AG04450 (cell line): ENCODE measurements around the gene PGS1. TPM values are rescaled to one million over a fixed set of nuclear protein-coding genes. Genes with fewer than 3 reads are reported as not detected.

Source experiments
- CTCF ChIA-PET: fragments of 300-600, 350-600 bp; formaldehyde crosslinking; extraction: SDS; loops from one replicate; lab custom pipeline; 2022; ENCODE audit warnings: antibody characterized with exemption, inconsistent platforms; lab: Charles Lee
- POLR2A ChIA-PET: fragments of 350-600 bp; formaldehyde crosslinking; extraction: SDS; loops from one replicate; lab custom pipeline; 2021; ENCODE audit warnings: antibody characterized with exemption, inconsistent platforms; lab: Yijun Ruan, JAX
- DNase-seq: peaks from one replicate; pipeline ENCODE4 v3.0.0-alpha.2; 2011; ENCODE audit warnings: low read depth, low spot score
- H3K27ac ChIP-seq: one replicate; pipeline ENCODE4 v1.5.1; 2012; ENCODE audit warnings: low read depth, low read length, control low read depth
- H3K27me3 ChIP-seq: one replicate; pipeline ENCODE4 v1.6.0; 2012; ENCODE audit warnings: low read length; ENCODE audit not compliant: control insufficient read depth, insufficient read depth
- H3K4me3 ChIP-seq: 2 replicates; pipeline ENCODE4 v1.5.1; 2011; ENCODE audit warnings: mild to moderate bottlenecking, low read depth, low read length, control low read depth
- H3K9me3 ChIP-seq: 2 replicates; pipeline ENCODE4 v1.5.1; 2012; ENCODE audit warnings: low read length; ENCODE audit not compliant: control insufficient read depth, insufficient read depth
- polyA plus RNA-seq: library from polyadenylated mRNA; depleted of rRNA; stranded (reverse); fragments of >200 nt; gene quantifications from 2 replicates; pipeline ENCODE4 v1.2.3, GENCODE V29; 2011
- TF ChIP-seq, protein P1 (sequence below): IDR thresholded peaks from 2 replicates; pipeline ENCODE4 v1.5.1; 2011; ENCODE audit warnings: low read depth, low read length, control low read depth, inconsistent platforms

PGS1 gene
- polyA plus RNA-seq, 1 experiment, result 31.0 TPM

DNA sequence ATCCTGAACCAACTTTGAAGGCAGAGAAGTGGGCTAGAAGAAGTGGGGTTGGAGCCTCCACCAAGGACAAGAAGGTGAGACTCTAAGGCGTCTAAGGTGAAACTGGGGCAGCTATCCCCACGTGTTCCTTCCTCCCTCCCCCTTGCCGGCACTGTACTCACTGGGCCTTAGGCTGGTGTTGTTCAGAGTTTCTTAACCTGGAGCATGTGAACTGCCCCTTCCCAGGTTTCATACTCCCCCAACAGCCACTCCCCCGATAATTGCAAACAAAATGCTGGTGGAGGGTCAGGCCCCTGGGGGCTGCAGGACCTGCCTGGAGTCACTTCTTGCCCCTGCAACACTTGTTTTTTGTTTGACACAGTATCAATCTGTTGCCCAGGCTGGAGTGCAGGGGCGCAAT lies 11.3 kb upstream of the PGS1 start:
- no peak for DNase-seq
- H3K4me3 ChIP-seq, result no peak overlapping the region
- TF ChIP-seq, protein P1, sequence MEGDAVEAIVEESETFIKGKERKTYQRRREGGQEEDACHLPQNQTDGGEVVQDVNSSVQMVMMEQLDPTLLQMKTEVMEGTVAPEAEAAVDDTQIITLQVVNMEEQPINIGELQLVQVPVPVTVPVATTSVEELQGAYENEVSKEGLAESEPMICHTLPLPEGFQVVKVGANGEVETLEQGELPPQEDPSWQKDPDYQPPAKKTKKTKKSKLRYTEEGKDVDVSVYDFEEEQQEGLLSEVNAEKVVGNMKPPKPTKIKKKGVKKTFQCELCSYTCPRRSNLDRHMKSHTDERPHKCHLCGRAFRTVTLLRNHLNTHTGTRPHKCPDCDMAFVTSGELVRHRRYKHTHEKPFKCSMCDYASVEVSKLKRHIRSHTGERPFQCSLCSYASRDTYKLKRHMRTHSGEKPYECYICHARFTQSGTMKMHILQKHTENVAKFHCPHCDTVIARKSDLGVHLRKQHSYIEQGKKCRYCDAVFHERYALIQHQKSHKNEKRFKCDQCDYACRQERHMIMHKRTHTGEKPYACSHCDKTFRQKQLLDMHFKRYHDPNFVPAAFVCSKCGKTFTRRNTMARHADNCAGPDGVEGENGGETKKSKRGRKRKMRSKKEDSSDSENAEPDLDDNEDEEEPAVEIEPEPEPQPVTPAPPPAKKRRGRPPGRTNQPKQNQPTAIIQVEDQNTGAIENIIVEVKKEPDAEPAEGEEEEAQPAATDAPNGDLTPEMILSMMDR, result no peak
- H3K9me3 ChIP-seq, result no peaks in the 10 kb centered on the region
- H3K27ac ChIP-seq, result no peak overlapping the region
- POLR2A ChIA-PET, result interaction anchor here (1.9 kb wide), 1 partner anchor 9 kb away, joined by 7 read pairs; no protein-coding TSS in a partner anchor
- no peaks in the 10 kb centered on the region for H3K27me3 ChIP-seq
- CTCF ChIA-PET, result interaction anchor here (0.6 to 1.0 kb wide), 2 partner anchors 55 to 354 kb away, joined by 3 read pairs; no protein-coding TSS in a partner anchor

DNA sequence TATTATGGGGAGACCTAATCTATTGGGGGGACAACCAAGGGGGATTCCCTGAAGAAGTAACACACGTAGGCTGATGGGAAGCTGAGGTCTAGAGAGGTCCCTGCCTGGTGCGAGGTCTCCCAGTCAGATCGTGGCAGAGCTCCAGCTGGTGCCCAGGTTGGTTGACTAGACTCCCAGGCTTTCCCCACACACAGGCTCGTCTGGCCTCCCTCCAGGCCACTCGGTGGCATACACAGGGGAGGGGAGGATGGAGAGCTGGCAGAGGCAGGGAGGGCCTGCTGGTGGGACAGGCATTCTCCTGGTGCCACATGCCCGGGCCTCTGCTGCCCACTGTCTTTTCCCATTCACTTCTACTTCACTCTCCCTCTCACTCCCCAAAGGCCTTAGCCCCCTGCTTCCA lies 10.1 kb upstream of the PGS1 start:
- Histone ChIP-seq H3K9me3 (no peaks in the 10 kb centered on the region), H3K4me3 (no peak overlapping the region), H3K27me3 (no peaks in the 10 kb centered on the region), H3K27ac (no peak overlapping the region)
- ChIA-PET POLR2A (no interaction called here), CTCF (interaction anchor here (0.9 to 2.5 kb wide), 4 partner anchors 7 to 54 kb away, joined by 3 to 22 read pairs (median 3); no protein-coding TSS in a partner anchor)
- TF ChIP-seq, protein P1, result no peak
- no peak for DNase-seq

DNA sequence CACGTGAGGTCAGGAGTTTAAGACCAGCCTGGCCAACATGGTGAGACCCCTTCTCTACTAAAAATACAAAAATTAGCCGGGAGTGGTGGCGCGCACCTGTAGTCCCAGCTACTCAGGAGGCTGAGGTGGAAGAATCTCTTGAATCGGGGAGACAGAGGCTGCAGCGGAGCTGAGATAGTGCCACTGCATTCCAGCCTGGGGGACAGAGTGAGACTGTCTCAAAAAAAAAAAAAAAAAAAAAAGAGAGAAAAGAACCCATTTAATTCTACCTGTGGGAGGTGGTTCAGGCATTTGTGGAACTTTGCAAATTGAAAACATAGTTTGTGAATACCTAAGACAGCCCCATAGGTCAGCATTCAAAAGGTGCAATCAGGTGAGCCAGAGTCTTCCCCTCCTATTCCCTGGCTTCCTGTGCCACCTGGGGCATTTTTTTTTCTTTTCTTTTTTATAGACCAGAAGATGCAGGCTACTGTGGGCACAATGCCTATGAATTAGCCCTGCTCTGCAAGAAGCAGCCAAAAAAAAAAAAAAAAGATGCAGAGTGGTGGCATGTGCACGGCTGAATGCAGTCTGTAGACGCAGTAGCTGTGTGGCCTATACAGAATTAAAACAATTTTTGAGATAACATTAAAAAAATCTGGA lies 9.5 kb upstream of the PGS1 start:
- H3K9me3 ChIP-seq, result no peaks in the 10 kb centered on the region
- H3K27ac ChIP-seq, result no peak overlapping the region
- CTCF ChIA-PET, result interaction anchor here (0.9 to 2.5 kb wide), 4 partner anchors 8 to 53 kb away, joined by 3 to 22 read pairs (median 7); no protein-coding TSS in a partner anchor
- no peaks in the 10 kb centered on the region for H3K27me3 ChIP-seq
- TF ChIP-seq, protein P1, result no peak
- POLR2A ChIA-PET, result no interaction called here
- H3K4me3 ChIP-seq, result no peak overlapping the region
- DNase-seq, result no peak

DNA sequence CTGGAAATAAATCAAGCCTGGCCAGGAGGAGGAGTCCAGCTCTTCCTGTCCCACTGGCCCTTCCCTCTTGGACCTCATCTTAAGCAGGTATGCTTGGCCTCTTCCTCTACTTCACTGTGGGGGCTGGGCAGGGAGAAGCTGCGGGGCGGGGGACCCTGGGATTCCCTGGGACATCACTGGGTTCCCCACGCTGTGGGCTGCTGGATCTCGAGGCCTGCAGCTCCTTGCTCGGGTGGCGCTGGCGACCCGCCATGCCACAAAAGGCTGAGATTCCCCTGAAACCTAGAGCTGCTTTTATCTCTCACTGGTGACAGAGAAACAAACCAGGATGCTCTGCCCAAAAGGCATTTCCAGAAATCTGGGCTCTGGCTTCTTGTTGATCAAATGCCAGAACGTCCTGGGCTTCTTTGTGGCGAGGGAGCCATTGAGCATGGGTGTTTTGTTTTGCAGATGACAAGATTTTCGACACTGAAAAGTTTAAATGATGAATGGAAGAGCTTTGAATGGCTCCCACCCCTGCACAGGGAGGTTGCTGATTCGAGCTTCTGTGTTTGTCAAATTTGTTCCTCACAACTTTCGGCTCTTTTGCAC lies 8.6 kb upstream of the PGS1 start:
- Histone ChIP-seq H3K27me3 (no peaks in the 10 kb centered on the region), H3K4me3 (no peak overlapping the region), H3K9me3 (no peaks in the 10 kb centered on the region), H3K27ac (no peak overlapping the region)
- ChIA-PET CTCF (interaction anchor here (0.9 to 2.5 kb wide), 2 partner anchors 9 to 52 kb away, joined by 11 to 22 read pairs; no protein-coding TSS in a partner anchor), POLR2A (interaction anchor here (0.7 kb wide), 1 partner anchor 58 kb away, joined by 3 read pairs; no protein-coding TSS in a partner anchor)
- no peak for DNase-seq
- TF ChIP-seq, protein P1, result no peak

DNA sequence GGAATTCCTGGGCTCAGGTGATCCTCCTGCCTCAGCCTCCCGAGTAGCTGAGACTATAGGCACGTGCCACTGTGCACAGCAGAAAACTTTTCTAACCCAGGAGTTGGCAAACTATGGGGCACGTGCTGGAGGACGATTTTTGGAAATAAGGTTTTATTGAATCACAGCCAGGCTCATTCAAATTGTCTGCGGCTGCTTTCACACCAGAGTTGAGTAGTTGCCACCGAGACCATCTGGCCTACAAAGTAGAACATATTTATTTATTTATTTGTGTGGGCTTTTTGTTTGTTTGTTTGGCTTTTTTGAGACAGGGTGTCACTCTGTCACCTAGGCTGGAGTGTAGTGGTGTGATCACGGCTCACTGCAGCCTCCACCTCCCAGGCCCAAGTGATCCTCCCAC lies 7.4 kb upstream of the PGS1 start:
- TF ChIP-seq, protein P1, result no peak
- H3K27ac ChIP-seq, result no peak overlapping the region
- H3K9me3 ChIP-seq, result no peaks in the 10 kb centered on the region
- H3K4me3 ChIP-seq, result no peak overlapping the region
- no peak for DNase-seq
- CTCF ChIA-PET, result interaction anchor here (2.5 to 3.9 kb wide), 2 partner anchors 10 kb away, joined by 22 to 28 read pairs; partner anchors contain the start of gene SOCS3
- H3K27me3 ChIP-seq, result no peaks in the 10 kb centered on the region
- POLR2A ChIA-PET, result no interaction called here
